CD4-positive, alpha-beta T cell treated with Interleukin-15 for 1 hour (primary cell): ENCODE data around the gene CYP3A4.
"Not testable (repeated sequence)": the region's sequence is repeated elsewhere in the genome, so short reads cannot be mapped to it uniquely, and the experiment has no call there.

Experiments
- DNase-seq: peaks from one replicate; pipeline ENCODE4 v3.0.0-alpha.2; 2020

Gene CYP3A4

DNA sequence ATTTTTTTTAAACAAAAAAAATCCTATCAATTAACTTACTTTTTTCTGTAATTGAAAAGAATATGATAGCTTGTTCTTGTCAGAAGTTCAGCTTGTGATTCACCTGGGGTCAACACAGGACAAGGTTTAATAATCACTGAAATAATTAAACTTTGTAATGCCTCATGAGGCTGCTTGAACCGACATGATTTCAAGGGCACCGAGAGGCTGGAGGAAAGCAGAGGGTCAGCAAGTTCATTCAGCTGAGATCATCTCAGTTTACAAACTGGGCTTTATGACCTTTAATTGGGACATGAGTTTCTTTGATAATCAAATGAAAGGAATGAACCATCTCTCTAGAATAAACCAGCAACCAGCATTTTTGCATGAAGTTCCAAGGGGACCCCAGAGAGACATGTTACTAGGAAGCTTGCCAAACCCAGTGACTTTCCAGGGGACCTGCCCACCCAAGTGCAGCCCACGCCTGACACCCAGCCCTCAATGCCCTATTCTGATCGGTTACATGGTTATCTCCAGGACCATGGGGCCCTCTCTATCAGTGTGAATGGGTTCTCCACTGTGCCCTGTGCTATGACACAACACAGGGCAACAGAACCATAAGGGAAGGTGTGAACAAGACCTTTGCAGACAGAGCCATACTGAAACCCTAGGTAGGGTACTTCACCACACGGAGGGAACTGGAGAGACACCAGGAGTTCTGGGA is 7.8 kb upstream of the CYP3A4 start:
- DNase-seq, result no peak

DNA sequence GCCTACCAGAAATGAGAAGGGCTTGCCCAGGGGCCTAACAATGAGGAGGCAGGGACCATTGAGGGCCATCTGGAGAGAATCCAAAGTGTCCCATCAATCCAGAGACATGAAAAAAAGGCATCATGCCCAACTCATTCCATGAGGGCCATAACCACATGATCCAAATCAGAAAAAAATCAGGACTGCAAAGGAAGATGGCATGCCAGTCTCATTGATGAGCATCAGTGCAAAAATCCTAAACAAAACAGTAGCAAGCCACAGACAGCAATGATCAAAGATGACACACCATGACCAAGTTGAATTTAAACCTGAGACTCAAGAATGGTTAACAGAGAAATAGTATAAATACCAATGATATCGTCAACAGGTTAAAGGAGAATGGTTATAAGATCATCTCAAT is 7.0 kb upstream of the CYP3A4 start:
- DNase-seq, result no peak

DNA sequence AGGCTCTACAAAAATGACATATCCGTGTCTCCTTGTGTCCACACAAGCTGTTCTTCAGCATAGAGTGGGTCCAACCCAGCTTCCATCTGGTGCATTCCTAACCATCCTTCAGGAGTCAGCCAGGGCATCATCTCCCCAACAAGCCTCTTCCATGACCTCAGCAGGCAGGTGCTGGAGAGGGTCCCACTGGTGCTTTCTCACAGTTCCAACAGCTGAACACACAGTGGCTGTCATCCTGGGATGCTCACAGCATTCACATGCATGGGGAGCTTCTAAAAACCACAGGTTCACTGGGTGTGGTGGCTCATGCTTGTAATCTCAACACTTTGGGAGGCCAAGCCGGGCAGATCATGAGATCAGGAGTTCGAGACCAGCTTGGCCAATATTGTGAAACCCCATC is 6.4 kb upstream of the CYP3A4 start:
- DNase-seq, result no peak

DNA sequence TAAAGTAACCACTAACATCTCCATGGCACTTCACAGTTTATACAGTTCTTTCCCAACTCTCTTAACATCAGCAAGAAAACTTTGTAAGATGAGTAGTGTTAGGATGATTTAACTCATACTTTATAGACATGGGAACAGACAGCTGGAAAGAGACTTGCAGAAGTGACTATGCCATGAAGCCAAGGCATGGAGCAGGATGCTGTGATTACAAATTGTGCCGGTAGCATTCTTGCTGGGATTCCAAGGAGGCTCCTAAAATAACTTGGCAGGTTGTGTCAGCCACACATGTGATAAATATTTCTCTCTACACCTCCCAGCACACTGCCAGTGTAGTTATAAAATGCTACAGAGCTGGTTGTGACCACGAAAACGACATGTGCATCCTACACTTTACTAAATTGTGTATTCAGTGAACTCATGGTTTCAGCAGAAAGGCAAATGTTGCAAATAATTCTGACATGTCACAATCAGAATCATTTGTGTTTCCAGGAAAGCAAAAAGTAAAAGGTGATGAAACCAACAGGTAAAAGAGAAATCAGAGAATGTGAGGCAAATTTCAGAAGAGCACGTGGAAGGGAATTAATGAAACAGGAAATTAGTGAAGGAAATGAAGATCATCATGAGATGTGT is 5.6 kb upstream of the CYP3A4 start:
- DNase-seq, result no peak

DNA sequence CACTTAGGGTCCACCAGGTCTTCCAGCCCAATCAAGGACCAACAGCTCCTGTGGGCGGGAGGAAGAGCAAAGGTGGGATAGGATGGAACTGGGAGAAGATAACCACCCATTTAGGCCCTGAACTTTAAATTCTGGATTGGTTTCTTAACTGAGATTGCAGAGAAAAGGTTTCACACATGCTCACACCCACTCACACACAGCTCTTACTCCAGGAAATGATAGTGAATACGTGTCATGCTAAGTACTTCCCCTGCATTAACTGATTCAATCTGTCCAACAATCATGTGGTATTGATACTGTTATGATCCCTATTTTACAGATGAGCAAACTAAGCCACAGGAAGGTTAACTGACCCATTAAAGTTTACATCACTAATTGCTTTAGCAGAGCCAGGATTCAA is 4.6 kb upstream of the CYP3A4 start:
- no peak for DNase-seq

DNA sequence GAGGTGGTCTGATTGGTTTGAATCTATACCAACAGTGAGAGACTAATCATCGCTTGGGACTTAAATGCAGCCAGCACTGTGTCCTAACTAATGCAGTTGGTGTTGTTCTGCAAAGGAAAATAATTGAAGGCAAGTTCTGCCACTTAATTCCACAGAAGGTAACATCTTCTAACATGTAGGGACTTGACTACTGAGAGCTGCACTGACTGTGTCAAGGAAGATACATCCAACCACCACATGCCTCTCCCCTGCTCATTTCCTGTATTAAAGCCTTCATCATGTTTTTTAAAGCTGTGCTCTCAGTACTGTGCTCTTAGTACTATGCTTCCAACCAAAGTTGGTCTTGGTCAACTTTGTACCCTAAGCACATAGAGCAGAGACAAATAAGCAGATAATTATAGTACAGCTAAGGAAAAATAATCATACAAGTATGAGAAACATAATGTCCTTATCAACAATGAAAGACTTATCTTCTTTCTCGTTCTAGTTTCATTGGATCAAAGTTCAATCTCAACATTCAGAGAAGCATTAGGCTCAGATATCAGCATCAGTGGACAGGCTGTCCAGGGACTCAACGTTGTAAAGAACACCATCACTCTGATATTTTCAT is 2.8 kb upstream of the CYP3A4 start:
- no peak for DNase-seq

DNA sequence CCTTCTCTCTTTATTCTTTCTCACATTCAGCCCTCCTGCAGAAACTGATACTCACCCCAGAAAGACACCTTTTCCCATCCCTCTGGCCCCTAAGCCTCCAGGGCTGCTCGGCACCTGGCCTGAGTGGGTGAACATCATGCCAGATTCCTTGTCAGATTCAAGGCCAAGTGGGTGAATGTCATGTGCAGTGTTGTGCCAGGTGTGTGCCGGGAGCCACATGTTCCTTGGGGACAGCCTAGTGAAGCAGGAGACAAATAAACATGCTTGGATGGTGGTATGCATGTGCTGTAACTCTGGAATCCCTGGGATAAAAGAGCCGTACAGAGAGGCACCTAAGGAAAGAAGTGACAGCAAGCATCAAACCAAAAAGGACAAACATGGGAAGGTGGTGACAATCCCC is 1.7 kb upstream of the CYP3A4 start:
- not testable (repeated sequence) for DNase-seq

DNA sequence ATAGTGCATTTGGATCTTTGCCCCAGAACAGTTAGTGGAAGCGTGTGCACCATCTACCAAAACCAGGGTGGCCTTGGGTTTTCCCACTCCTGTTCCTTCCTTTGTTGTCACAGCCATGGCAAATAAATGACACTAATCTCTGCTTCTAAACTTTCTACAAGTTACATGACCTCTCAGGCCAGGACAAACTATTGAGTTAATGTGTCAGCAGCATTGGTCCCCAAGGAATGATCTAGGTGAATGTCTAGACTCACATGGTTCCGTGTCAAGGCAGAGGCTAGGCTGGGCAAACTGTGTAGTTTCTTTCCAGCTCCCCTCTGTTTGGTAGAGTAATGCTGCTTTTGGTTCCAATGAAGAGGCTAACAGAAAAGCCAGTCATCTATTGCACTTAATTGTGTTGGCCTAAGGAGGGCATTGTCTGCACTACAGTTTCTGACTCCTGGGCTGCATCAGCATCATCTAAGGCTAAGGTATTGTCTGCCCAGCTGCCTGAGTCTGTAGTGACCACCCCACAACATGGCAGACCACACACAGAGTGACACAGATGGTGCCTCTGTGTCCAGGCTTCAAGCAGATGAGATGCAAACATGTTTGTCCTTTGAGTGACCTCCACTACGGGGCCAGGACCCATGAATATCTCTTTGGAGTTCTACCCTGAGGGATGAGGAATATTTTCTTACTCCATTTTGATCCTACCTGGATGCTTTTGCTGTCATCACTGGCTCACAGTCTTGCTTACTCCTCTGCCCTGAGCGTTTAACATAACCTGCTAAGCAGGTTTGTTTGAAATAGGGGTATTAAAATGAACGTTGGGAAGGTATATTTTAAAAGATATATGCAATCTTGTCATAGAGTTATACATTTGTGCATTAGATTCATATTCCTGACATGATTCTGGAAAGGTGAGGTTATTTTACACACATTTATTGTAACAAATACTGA is 1.7 kb downstream of the CYP3A4 start:
- no peak for DNase-seq

DNA sequence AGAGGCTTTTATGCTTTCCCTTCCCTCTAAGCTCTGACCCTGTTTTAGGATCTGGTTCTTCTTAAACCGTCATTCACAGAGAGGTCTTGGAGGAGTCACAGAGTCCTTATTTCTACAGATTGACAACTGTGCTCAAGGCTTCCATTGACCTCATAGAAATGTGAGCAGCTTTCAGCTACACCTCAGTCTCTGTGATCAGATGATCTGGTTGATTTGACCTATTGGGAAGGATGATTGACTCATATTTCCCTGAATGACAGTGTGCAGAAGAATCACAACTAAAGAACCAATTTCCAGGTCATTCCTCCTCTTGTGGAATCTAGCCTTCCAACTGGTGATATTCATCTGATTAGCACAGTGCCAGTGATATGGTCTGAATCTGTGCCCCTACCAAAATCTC is 3.4 kb downstream of the CYP3A4 start:
- DNase-seq, result no peak

DNA sequence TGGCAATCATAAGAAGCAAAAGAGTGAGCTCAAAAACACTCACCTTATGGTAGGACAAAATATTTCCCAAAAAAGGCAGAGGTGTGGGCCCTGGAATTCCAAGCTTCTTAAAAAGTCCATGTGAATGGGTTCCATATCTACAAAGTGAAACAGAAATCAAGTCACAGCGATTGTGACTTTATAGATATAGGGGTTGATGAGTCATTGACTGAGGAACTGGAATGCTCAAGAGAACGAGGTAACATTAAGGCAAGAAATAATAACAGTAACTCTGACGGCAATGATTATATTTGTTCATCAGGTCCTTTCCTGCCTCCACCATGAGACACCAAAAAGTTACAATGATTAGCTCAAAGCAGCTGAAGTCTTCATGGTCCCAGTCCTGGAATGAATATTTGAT is 4.0 kb downstream of the CYP3A4 start:
- DNase-seq, result no peak

DNA sequence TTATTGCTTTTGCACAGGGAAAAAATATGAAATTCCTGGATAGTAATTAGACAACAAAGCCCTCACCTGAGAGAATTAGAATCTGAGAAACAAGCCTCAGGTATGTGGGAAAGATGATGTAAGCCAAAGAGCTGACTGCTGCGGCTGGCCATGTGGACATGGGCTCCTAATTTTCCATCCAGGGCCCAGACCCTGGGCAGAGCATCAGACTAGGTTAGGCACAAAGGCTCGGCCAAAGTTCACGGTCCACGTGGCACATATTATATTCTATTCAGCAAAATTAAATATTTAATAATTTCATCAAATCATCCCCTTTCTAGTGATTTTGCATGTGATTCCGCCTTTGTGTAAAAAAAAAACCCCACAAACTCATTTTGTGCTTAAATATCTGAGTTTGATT is 5.1 kb downstream of the CYP3A4 start:
- DNase-seq, result no peak

DNA sequence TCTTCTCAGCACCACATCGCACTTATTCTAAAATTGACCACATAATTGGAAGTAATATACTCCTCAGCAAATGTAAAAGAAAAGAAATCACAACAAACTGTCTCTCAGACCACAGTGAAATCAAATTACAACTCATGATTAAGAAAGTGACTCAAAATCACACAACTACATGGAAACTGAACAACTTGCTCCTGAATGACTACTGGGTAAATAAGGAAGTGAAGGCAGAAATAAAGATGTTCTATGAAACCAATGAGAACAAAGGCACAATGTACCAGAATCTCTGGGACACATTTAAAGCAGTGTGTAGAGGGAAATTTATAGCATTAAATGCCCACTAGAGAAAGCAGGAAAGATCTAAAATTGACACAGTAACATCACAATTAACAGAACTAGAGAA is 10.6 kb downstream of the CYP3A4 start:
- DNase-seq, result not testable (repeated sequence)

DNA sequence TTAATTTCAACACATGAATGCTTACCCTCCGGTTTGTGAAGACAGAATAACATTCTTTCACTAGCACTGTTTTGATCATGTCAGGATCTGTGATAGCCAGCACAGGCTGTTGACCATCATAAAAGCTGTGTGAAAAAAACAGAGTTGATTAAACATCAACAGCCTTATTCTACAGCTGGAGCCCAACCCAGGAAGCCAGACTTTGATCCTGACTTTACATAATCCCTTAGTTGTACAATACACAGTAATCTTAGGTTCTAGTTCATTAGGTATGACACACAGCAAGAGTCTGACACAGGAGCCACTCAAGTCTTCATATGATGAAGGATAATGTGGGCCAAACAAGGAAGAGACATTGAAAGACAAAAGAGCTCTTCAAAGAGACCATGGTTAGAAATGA is 11.4 kb downstream of the CYP3A4 start:
- DNase-seq, result no peak

DNA sequence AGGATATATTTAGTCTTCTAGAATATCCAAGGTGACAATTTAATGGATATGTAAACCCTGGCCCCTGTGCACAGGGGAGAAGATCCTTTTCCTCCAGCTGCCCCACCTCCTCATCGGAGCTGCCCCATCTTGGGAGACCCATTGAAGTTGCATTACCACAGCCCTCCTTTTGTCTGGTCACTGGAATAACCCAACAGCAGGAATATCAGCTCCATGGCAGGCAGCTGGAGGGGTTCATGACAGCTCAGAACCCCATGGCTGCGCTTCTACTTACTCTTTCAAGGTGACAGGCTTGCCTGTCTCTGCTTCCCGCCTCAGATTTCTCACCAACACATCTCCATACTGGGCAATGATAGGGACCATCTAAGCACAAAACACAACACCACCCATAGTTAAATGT is 14.5 kb downstream of the CYP3A4 start:
- not testable (repeated sequence) for DNase-seq

DNA sequence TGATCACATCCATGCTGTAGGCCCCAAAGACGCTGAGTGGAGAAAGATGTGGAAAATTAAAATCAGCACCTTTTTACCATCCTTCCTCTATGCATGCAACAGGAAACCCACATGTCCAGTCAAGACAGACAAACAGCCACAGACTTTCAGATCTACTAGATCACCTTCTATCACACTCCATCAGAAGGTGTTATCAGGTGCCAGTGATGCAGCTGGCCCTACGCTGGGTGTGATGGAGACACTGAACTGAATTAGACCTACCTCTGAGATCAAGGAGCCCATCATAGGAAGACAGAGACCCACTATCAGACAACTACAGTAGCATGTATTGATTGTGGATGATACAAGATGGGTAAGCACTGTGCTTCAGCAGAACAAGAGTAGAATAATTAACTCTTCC is 15.5 kb downstream of the CYP3A4 start:
- DNase-seq, result no peak

DNA sequence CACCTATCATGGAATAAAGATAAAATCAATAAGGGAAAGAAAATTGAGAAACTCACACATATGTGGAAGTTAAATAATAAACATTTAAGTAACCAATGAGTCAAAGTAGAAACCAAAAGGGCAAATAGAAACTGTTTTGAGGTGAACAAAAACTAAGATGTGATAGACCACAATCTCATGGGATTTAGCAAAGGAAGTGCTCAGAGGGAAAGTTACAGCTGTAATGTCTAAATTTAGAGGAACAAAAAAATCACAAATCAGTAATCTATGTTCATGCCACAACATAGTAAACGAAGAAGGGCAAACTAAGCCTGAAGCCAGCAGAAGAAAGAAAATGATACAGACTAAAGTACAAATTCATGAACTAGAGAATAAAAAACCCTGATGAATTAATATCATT is 16.3 kb downstream of the CYP3A4 start:
- no peak for DNase-seq

DNA sequence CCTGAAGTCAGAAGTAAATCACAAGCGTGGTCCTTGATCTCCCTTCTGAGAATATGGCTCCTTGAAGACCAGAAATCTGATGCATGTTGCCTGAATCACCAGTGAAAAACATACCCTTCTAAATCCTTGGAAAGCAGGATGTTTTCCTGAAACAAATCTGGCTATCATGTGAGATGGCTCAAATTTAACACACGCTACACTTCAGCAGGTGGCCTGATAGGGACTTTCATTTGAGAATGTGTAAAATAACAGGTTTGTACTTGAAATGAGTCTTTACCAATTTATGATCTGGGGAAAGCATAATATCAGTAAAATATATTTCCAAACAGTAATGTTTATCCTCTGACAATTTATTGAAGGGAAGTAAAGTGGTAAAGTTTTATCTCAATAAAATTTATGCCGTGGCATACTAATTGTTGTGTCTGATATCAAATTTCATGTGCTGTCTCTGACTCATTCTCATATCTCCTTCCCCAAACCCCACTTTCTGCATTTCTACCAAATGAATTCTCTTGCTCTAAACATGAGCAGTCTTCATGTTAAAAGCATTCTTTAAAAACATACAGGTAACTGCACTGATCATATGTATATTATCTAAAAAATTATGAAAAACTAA is 17.4 kb downstream of the CYP3A4 start:
- no peak for DNase-seq

DNA sequence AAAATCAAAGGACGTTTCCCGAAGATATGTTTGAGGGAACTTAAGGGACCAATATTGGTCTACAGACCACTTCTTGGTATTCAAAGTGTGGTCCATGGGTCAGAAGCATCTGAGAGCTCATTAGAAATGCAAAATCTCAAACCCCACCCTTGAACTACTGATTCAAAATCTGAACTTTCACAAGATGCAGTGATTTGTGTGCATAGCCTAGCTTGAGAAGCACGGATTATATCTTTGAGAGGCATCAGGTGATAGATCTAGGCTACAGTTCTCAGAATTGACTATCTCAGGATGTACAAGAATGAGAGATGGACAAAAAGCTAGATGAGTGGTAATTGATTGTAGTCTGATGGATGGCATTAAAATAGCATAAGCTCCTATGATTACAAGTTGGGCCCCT is 19.5 kb downstream of the CYP3A4 start:
- DNase-seq, result no peak

DNA sequence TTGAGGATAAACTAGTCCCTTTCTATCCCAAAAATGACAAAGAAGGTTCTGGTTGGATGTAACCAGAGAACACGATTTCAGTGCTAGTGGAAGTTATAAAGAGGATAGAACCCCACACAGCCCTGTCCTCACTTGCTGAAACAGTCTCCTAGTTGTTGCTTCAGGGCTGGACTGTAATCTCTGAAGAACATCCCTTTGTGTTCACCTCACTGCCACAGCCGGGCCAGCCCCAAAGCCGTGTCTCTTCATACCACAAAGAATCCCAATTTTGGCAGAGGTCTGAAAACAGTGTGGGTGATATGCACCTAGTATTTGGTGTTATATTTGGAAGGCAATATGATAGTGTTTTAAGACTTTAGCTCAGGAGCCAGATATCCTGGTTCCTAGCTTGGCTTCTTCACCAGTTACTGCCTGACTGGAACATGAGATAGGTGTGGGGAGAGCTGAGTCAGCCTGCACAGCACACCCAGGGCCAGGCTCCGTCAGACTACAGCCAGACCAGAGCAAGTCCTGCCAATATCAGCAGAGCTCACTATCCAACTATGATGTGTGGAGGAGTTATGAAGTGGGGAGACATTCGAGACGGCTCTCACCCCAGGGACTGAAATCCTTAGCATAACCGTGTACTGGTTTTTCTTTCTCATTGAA is 21.2 kb downstream of the CYP3A4 start:
- no peak for DNase-seq

DNA sequence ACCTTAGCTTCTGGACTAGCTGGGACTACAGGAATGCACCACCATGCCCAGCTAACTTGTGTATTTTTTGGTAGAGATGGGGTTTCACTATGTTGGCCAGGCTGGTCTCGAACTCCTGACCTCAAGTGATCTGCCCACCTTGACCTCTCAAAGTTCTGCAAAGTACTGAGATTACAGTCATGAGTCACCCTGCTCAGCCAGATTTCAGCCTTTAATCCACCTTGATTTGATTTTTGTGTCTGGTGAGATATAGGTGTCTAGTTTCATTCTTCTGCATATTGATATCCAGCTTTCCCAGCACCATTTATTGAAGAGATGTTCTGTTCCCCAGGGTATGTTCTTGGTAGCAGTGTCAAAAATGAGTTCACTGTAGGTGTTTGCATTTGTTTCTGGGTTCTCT is 28.9 kb downstream of the CYP3A4 start:
- DNase-seq, result no peak

DNA sequence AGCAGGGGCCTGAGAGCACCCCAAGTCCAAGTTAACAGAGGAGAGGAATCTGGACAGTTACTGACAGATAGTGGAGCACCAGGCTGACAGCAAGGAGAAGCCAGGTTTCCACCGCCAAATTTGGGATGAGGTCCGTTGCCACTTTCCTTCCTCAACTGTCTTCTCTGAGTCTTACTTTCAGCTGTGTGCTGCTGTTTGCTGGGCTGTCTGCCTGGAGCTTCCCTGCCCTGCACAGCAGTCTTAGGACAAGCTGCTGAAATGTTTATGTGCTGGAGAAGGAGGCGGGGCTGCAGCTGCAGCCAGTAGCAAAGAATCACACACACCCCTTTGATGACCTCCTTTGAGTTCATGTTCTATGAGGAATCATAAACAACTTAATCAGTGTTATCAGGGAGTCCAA is 31.6 kb downstream of the CYP3A4 start:
- no peak for DNase-seq

DNA sequence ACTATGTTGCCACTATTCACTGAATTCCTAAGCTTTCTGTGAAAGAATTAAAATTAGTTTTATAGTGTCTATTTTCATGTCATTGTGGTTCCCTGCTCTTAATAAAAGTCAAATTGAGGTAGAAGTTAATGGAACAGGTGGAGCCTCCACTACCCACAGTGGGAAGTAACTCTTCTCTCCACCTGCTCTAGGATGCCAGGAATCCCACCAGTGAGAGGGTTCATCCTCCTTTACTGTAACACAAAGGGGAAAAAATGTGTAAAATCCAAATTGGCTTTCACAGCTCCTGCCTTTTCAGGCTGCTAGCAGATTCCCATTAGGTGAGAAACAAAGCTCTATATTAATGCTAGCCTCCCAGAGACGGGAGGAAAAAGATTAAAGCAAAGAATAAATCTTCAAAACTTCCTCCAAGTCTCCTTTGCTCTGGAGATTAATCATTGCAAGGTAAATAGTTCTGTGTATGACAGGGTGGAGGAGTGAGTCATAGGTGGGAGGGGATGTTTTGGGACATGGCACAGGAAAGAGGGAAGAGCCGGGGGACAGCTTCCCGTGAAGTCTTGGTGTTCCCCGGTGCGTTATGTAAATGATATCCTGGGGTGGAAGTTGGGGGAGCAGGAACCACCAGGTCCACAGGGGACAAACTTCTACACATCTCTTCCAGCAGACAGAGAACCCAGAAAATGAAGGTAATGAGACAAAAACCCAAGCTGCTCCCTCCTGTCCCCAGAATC is 32.5 kb downstream of the CYP3A4 start:
- DNase-seq, result not testable (repeated sequence)
